ENCODE results near the gene TMEM250.

Gene TMEM250

GRCh38 chr9:136085815-136086212 is 32.9 kb downstream of the TMEM250 start:
- Mint-ChIP-seq H3K4me3 (no peak overlapping the region), H3K36me3 (ENCODE audit: low read depth) (no peaks in the 10 kb centered on the region), H3K27me3 (ENCODE audit: low read depth) (no peaks in the 10 kb centered on the region), H3K9me3 (no peaks in the 10 kb centered on the region), H3K4me1 (ENCODE audit: low read depth) (peaks cover 4% of the 10 kb centered on the region), H3K27ac (no peak overlapping the region)
- no peak for DNase-seq (ENCODE audit: low spot score)

GRCh38 chr9:136084063-136084944 is 34.4 kb downstream of the TMEM250 start:
- Mint-ChIP-seq H3K27ac (no peak overlapping the region), H3K4me1 (ENCODE audit: low read depth) (no peaks in the 10 kb centered on the region), H3K36me3 (ENCODE audit: low read depth) (no peaks in the 10 kb centered on the region), H3K27me3 (ENCODE audit: low read depth) (no peaks in the 10 kb centered on the region), H3K9me3 (no peaks in the 10 kb centered on the region), H3K4me3 (no peak overlapping the region)
- no peak for DNase-seq (ENCODE audit: low spot score)

- H3K9me3 Mint-ChIP-seq, result no peaks in the 10 kb centered on the region
- no peaks in the 10 kb centered on the region for H3K27me3 Mint-ChIP-seq (ENCODE audit: low read depth)
- H3K27ac Mint-ChIP-seq, result no peak overlapping the region
- no peak for DNase-seq (ENCODE audit: low spot score)
- H3K4me1 Mint-ChIP-seq (ENCODE audit: low read depth), result no peaks in the 10 kb centered on the region
- no peaks in the 10 kb centered on the region for H3K36me3 Mint-ChIP-seq (ENCODE audit: low read depth)
- H3K4me3 Mint-ChIP-seq, result no peak overlapping the region
Observed at GRCh38 chr9:136083558-136084062, 35.1 kb downstream of the TMEM250 start.

GRCh38 chr9:136082496-136083361 is 35.9 kb downstream of the TMEM250 start:
- Mint-ChIP-seq H3K27ac (no peak overlapping the region), H3K4me3 (no peak overlapping the region), H3K27me3 (ENCODE audit: low read depth) (no peaks in the 10 kb centered on the region), H3K9me3 (no peaks in the 10 kb centered on the region), H3K36me3 (ENCODE audit: low read depth) (no peaks in the 10 kb centered on the region), H3K4me1 (ENCODE audit: low read depth) (no peaks in the 10 kb centered on the region)
- no peak for DNase-seq (ENCODE audit: low spot score)

GRCh38 chr9:136081826-136082495 is 36.7 kb downstream of the TMEM250 start:
- Mint-ChIP-seq H3K4me1 (ENCODE audit: low read depth) (no peaks in the 10 kb centered on the region), H3K27me3 (ENCODE audit: low read depth) (no peaks in the 10 kb centered on the region), H3K9me3 (no peaks in the 10 kb centered on the region), H3K4me3 (no peak overlapping the region), H3K36me3 (ENCODE audit: low read depth) (no peaks in the 10 kb centered on the region), H3K27ac (no peak overlapping the region)
- no peak for DNase-seq (ENCODE audit: low spot score)

GRCh38 chr9:136081113-136081825 is 37.4 kb downstream of the TMEM250 start:
- no peaks in the 10 kb centered on the region for H3K36me3 Mint-ChIP-seq (ENCODE audit: low read depth)
- H3K9me3 Mint-ChIP-seq, result no peaks in the 10 kb centered on the region
- no peak for DNase-seq (ENCODE audit: low spot score)
- no peaks in the 10 kb centered on the region for H3K4me1 Mint-ChIP-seq (ENCODE audit: low read depth)
- no peaks in the 10 kb centered on the region for H3K27me3 Mint-ChIP-seq (ENCODE audit: low read depth)
- H3K4me3 Mint-ChIP-seq, result no peak overlapping the region
- H3K27ac Mint-ChIP-seq, result no peak overlapping the region

- Mint-ChIP-seq H3K9me3 (no peaks in the 10 kb centered on the region), H3K27me3 (ENCODE audit: low read depth) (no peaks in the 10 kb centered on the region), H3K4me1 (ENCODE audit: low read depth) (no peaks in the 10 kb centered on the region), H3K4me3 (no peak overlapping the region), H3K27ac (no peak overlapping the region), H3K36me3 (ENCODE audit: low read depth) (no peaks in the 10 kb centered on the region)
- DNase-seq (ENCODE audit: low spot score), result no peak
Observed at GRCh38 chr9:136080716-136081112, 38.0 kb downstream of the TMEM250 start.

- Mint-ChIP-seq H3K4me1 (ENCODE audit: low read depth) (no peaks in the 10 kb centered on the region), H3K4me3 (no peak overlapping the region), H3K27me3 (ENCODE audit: low read depth) (no peaks in the 10 kb centered on the region), H3K9me3 (no peaks in the 10 kb centered on the region), H3K27ac (no peak overlapping the region), H3K36me3 (ENCODE audit: low read depth) (no peaks in the 10 kb centered on the region)
- no peak for DNase-seq (ENCODE audit: low spot score)
Observed at GRCh38 chr9:136079916-136080246, 38.8 kb downstream of the TMEM250 start.

GRCh38 chr9:136079211-136079915 is 39.3 kb downstream of the TMEM250 start:
- no peak for DNase-seq (ENCODE audit: low spot score)
- no peak overlapping the region for H3K27ac Mint-ChIP-seq
- H3K36me3 Mint-ChIP-seq (ENCODE audit: low read depth), result no peaks in the 10 kb centered on the region
- no peaks in the 10 kb centered on the region for H3K27me3 Mint-ChIP-seq (ENCODE audit: low read depth)
- no peaks in the 10 kb centered on the region for H3K4me1 Mint-ChIP-seq (ENCODE audit: low read depth)
- H3K4me3 Mint-ChIP-seq, result no peak overlapping the region
- H3K9me3 Mint-ChIP-seq, result no peaks in the 10 kb centered on the region

GRCh38 chr9:136078498-136079011 is 40.1 kb downstream of the TMEM250 start:
- Mint-ChIP-seq H3K27ac (no peak overlapping the region), H3K4me1 (ENCODE audit: low read depth) (no peaks in the 10 kb centered on the region), H3K9me3 (no peaks in the 10 kb centered on the region), H3K27me3 (ENCODE audit: low read depth) (no peaks in the 10 kb centered on the region), H3K4me3 (no peak overlapping the region), H3K36me3 (ENCODE audit: low read depth) (no peaks in the 10 kb centered on the region)
- no peak for DNase-seq (ENCODE audit: low spot score)

GRCh38 chr9:136078024-136078423 is 40.7 kb downstream of the TMEM250 start:
- no peak overlapping the region for H3K4me3 Mint-ChIP-seq
- no peaks in the 10 kb centered on the region for H3K4me1 Mint-ChIP-seq (ENCODE audit: low read depth)
- no peaks in the 10 kb centered on the region for H3K9me3 Mint-ChIP-seq
- H3K27me3 Mint-ChIP-seq (ENCODE audit: low read depth), result no peaks in the 10 kb centered on the region
- no peak overlapping the region for H3K27ac Mint-ChIP-seq
- no peaks in the 10 kb centered on the region for H3K36me3 Mint-ChIP-seq (ENCODE audit: low read depth)
- no peak for DNase-seq (ENCODE audit: low spot score)

- Mint-ChIP-seq H3K4me1 (ENCODE audit: low read depth) (no peaks in the 10 kb centered on the region), H3K27ac (no peak overlapping the region), H3K36me3 (ENCODE audit: low read depth) (no peaks in the 10 kb centered on the region), H3K27me3 (ENCODE audit: low read depth) (no peaks in the 10 kb centered on the region), H3K9me3 (no peaks in the 10 kb centered on the region), H3K4me3 (no peak overlapping the region)
- DNase-seq (ENCODE audit: low spot score), result no peak
Observed at GRCh38 chr9:136077491-136077890, 41.2 kb downstream of the TMEM250 start.
